B cell (primary cell): ENCODE results near the gene PTGFRN.

Experiments used
- CTCF ChIP-seq: fragments of 200-600 bp; IDR thresholded peaks from one replicate; pipeline ENCODE4 v1.8.0; 2022; ENCODE audit warnings: antibody characterized with exemption, mild to moderate bottlenecking
- EZH2 ChIP-seq: IDR thresholded peaks from 2 replicates; pipeline ENCODE4 v1.6.1; 2012; ENCODE audit warnings: borderline replicate concordance, low read depth, mild to moderate bottlenecking, moderate library complexity, low read length; ENCODE audit not compliant: insufficient read depth, poor library complexity, severe bottlenecking

GRCh38 chr1:116997066-116997465 lies 87.3 kb downstream of the PTGFRN start:
- TF ChIP-seq CTCF = no peak
- no peak for TF ChIP-seq EZH2
